Neural progenitor cell (in vitro differentiated cells): Measurements from ENCODE around the gene SLC19A1.

Experiments
- CTCF ChIP-seq: fragments of 200-600 bp; sonication (generic); IDR thresholded peaks from 2 replicates; pipeline ENCODE4 v1.5.1; 2017; ENCODE audit warnings: antibody characterized with exemption, mild to moderate bottlenecking
- EZH2 ChIP-seq: fragments of 200-600 bp; sonication (generic); IDR thresholded peaks from 2 replicates; pipeline ENCODE4 v1.6.1; 2017; ENCODE audit warnings: antibody characterized with exemption, mild to moderate bottlenecking, moderate library complexity
- EZH2phosphoT487 ChIP-seq: fragments of 200-600 bp; sonication (generic); IDR thresholded peaks from 2 replicates; pipeline ENCODE4 v1.6.1; 2017; ENCODE audit warnings: antibody characterized with exemption

GRCh38 chr21:45536301-45537081, 5.7 kb downstream of the SLC19A1 start:
- TF ChIP-seq CTCF (no peak), EZH2 (no peak), EZH2phosphoT487 (no peak)
